ENCODE results near the gene TCEANC.

The TCEANC gene

DNA sequence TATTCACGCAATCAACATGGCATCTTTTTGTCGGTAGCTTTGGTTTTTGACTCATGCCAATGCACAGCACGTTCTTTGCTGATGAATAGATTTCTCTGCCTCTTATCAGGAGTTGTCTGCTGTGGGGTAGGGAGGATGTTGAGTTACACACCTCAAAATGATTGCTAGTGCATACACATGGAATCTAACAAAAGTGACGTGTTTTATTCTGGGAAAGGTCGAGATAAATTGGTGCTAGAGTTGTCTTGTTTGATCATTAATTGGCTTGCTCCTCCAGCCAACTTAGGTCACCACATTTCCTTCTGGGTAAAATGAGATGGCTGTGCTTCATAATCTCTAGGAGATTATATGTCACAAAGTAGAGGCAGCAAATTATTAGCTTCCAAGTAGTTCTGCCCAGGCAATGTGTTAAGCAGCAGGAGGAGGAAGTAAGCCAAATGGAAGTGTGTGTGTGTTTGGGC, 39.9 kb downstream of the TCEANC start:
- no peak for DNase-seq (ENCODE audit: low read depth in 2 of 2)

DNA sequence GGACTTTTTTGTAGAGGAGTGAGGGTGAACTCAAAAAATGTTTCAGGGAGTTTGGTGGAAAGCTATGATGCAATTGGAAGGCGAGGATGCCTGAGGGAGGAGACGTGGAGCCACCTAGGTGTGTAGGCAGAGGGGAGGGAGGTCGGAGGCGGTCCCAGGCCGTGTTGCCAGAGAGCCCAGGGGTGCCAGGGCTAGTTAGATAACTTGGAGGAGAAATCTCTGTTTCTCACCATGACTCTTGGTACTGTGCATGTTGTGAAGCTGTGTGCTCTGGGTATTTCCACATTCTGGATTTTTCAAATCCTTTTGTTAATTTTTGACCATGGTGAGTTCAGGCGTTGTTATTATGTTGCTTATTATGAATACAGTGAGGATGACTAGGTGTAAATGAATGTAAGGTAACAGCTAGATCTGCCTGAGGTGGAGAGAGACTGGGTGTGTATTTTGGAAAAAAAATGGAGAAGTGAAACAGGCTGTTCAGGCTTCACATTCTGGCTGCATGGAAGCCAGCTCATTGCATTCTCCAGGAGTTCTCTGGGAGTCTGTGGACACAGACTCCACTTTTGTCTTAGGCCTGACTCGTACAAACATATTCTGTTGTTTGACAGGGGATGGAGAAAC, 40.5 kb downstream of the TCEANC start:
- no peak for DNase-seq (ENCODE audit: low read depth in 2 of 2)

DNA sequence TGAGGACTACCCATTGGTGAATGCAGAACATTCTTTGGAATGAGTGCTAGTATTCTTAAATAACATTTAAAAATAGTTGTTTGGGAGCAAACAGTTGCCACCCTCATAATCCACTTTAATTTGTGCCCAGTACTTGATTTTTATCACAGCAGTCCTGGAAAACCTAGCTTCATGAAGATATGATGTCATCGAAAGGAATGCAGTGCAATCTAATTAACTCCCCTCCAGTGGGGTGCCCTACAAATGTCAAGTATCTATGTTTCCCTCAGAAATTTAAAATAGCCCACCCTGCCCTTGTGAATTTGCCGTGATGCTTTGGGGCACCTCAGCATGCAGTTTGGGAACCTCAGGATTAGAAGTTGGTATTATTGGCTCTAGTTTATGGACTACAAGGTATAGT, 41.4 kb downstream of the TCEANC start:
- no peak for DNase-seq (ENCODE audit: low read depth in 2 of 2)

DNA sequence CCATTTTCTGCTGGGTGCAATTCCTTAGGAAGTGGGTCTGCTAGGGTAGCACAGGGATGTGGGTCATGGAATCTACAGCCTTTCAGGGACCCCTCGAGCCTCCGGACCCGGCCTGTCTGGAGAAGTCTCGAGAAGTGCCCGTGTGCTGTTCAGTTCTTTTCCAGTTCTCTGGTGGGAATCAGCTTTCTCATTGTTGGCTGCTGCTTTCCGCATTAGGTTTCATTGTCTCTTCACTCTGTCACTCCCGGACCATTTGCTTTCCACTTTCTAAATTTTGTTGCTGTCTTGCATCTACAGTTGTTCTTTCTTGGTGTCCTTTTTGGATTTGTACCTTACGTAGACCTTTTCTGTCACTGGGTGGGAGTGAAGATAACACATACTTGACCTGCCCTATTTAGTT, 42.0 kb downstream of the TCEANC start:
- no peak for DNase-seq (ENCODE audit: low read depth in 2 of 2)

DNA sequence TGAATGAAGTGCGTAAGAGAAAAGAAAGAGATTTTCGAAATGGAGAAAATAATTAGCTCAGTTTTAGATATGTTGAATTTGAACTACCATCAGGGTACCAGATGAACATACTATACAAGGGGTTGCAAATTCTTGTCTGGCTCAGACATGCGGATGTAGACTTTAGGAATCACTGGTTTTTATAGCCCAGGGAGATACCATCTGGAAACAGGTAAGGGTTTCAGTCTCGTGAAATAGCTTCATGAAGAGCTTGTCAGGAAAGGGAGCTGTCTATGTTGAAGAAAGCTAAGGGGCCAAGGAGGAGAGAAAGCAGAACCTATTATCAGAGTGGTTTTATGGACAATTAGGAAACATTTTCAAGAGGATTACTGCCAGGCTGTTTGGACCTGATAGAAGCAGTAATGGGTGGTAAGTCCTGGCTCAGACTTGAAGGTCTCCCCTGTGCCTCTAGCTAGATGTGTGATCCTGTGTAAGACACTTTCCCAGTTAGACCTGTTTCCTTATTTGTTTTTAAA, 42.7 kb downstream of the TCEANC start:
- no peak for DNase-seq (ENCODE audit: low read depth in 2 of 2)

DNA sequence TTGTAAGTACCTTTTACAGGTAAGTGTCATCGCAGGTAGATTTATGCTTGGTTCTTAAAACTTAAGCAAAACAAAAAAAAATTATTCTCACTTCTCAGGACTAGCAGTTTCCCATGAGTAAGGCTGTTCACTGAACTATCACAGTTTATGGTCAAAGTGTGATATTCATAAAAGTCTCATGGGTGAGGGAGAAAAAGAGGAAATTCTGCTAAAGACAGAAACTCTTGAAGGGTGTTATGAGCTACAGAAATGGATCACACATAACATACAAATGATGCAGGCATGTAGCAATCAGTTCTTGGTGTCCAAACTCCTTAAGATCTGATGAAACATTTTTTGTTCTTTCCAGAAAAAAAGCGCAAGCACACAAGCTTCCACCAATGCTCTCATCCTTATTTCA, 44.5 kb downstream of the TCEANC start:
- no peak for DNase-seq (ENCODE audit: low read depth in 2 of 2)

DNA sequence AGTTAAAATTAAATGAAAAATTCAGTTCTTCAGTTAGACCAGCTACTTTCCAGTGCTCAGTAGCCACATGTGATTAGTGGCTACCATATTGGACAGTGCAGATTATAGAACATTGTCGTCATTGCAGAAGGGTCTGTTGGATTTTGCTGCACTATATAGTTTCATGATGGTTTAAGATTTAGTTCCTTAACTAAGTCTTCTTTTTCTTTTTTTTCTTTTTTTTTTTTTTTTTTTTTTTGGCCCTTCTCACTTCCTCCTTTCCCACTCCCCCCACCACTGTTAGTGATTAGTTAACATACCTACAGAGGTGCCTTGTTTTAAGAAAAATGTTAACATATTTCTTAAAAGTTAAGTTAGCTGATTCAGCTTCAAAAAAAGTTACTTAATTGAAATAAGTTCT, 45.0 kb downstream of the TCEANC start:
- DNase-seq (ENCODE audit: low read depth in 2 of 2), result no peak

DNA sequence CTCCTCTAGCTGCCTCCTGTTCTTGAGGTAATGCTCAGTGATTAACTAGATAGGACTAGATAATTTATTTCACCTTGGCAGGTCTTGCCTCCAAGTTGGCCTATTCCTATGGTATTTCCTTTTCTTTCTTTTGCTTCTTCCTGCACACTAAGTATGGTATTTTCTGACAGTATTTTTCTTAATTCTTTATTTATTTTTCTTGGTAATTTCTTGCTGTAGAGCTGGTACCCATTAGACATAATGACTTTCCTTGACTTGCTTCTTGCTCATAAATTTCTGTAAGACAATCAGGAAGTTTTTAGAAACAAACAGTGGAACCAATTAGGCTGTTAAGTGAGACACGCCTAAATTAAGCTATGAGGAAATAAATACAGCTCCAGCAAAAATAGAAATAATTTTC, 45.5 kb downstream of the TCEANC start:
- DNase-seq (ENCODE audit: low read depth in 2 of 2), result no peak

DNA sequence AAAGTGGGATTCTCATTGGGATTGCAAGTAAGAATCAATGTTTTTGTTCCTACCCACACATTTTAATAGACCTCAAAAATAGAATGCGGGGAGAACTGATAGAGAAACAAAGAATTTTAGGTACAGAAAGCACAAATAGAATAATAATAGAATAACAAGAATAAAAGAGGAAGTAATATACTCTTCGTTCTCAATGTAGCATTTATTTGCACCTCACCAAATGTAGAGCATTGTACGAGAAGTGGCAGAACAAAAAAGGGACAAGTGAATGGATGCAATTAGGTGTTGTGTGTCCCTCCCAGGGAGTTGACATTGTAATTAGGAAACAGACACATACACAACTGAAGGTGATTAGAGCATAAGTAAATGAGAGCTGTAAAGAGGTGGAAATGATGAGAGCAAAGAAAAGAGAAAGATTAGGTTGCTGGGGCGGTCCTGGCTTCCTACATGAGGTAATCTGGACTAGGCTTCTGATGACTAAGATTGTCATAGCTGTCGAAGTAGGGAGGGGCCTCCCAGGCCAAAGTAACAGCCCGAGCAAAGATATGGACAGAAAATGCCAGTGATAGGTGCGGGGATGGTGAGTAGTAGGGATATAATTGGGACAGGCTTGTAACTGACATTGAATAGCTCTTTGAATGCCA, 46.4 kb downstream of the TCEANC start:
- no peak for DNase-seq (ENCODE audit: low read depth in 2 of 2)

DNA sequence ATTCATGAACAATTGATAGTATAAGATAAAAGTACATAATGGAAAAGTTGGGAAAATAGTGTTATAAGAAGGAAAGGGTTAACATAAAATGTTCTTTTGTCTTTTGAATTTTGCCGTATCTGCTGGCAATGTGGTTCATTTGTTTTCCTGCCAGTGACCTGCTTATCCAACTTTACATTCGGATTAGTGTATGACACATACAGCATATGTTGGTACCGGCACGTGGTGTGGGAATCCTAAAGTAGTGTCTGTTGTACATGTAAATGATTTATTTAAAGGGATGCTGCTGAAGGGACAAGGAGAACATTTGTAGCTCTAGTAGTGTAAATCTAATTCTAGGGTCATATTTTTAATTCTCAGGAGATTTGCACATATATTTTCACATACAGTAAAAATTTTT, 47.4 kb downstream of the TCEANC start:
- no peak for DNase-seq (ENCODE audit: low read depth in 2 of 2)

DNA sequence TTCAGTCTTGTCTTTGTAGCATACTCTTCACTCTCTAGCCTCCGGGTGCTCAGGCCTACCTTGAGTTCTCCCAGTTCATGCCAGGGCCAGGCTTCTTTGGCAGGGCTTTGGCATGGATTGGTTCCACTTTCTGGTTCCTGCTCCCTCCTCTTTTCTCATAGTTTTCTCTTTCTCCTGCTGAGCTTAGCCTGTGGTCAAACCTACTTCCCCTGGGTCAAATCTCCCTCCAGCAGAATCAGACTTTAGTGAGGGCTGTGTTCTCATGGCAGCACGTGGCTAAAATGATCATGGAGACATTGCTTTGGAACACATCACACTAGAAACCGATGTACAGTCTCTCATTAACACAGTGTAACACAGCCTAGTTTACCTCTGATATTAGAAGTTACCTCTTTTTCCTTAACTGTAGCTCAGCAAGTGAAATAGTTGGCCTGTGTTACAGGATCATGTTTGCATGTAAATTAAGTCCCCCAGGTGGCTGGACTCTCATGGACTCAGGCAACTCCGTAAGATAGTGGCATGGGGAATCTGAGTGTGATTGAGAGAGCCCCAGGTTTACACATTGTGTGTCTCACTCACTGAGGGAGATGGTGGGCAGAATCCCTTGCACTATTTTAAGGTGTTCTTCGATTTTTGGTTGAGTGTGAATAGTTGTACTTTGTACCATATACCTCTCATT, 49.3 kb downstream of the TCEANC start:
- no peak for DNase-seq (ENCODE audit: low read depth in 2 of 2)

DNA sequence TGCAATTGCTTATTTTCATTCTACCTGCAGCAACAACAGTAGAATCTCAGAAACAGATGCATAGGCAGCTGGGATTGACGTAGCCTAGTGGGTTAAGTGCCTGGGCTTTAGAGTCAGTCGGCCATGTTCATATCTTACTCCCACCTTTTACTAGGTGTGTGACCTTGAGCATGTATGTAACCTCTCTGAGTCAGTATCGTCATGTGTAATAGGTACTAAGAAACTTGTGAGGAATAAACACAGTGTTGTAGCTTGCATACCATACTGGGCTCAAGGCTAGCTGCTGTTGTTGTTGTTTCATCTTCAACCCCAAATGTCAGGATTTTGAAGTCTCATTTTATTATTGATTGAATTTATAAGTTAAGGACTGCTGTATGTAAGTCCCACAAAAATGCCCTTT, 50.2 kb downstream of the TCEANC start:
- DNase-seq (ENCODE audit: low read depth in 2 of 2), result no peak

DNA sequence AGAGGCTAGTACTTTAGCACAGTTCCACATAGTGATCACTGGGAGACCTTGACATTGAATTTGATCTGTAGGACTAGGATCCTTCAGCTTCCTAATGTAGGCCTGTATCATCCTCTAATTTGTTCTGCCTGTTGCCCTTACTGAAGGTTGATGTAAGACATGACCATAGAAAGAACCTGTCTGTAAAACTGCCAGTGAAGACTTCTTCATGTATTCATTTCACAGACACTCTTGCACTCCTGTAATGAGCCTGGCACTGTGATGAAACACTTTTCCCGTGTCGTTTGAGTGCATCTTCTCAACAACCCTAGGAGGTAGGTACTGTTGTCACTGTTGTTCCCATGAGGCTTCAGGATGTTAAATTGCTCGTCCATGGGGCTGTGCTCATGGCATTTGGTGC, 50.6 kb downstream of the TCEANC start:
- no peak for DNase-seq (ENCODE audit: low read depth in 2 of 2)

DNA sequence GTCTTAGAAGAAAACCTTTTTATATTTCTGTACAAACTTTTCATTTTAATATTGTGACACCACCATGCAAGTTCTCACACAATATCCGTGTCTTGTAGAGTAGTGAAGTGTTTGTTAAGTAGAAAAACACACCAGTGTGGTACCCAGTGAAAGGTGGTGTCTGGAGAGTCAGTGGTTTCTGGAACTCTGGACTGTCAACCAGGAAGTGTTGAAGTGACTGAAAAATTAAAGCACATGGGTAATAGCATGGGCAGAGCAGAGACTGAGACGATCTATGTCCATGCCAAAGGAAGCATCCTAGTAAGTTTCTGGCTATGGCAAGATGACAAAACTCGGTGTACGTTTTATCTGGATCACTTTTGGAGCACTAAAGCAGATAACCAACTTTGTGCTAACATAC, 58.2 kb downstream of the TCEANC start:
- no peak for DNase-seq (ENCODE audit: low read depth in 2 of 2)
